GM15510 (cell line): ENCODE data around the gene MTIF2.

Experiments
- POLR2A ChIP-seq: IDR thresholded peaks from 3 replicates; pipeline ENCODE4 v1.6.1; 2011; ENCODE audit warnings: borderline replicate concordance; ENCODE audit not compliant: insufficient read length; ENCODE audit errors: extremely low read depth

The MTIF2 gene

GRCh38 chr2:55236992-55237543, 32.0 kb downstream of the MTIF2 start:
- peak; percentile 14 for TF ChIP-seq POLR2A

- no peak for TF ChIP-seq POLR2A
These were observed 33.1 kb downstream of the MTIF2 start for GRCh38 chr2:55235724-55236538.

GRCh38 chr2:55233658-55233940, 35.4 kb downstream of the MTIF2 start:
- TF ChIP-seq POLR2A = no peak

GRCh38 chr2:55232863-55233657, 36.0 kb downstream of the MTIF2 start:
- TF ChIP-seq POLR2A = no peak

GRCh38 chr2:55232084-55232862, 36.8 kb downstream of the MTIF2 start, which contains the start of the genes CLHC1 and RPS27A:
Gene CLHC1 (minus strand): TSS chr2:55232293. CDS start chr2:55222411, 9,882 bp downstream.
Gene RPS27A (plus strand): TSS chr2:55232688. CDS start chr2:55232825, 137 bp downstream.
- peak; percentile 88 for TF ChIP-seq POLR2A

GRCh38 chr2:55231546-55232083, 37.4 kb downstream of the MTIF2 start:
- TF ChIP-seq POLR2A = no peak

GRCh38 chr2:55230551-55230950, 38.5 kb downstream of the MTIF2 start:
- TF ChIP-seq POLR2A = no peak

- no peak for TF ChIP-seq POLR2A
These were observed 39.8 kb downstream of the MTIF2 start for GRCh38 chr2:55229221-55229620.

GRCh38 chr2:55228226-55228563, 40.8 kb downstream of the MTIF2 start:
- TF ChIP-seq POLR2A = no peak

- TF ChIP-seq POLR2A = no peak
These were observed 43.5 kb downstream of the MTIF2 start for GRCh38 chr2:55225481-55226020.

GRCh38 chr2:55224761-55225261, 44.2 kb downstream of the MTIF2 start:
- TF ChIP-seq POLR2A = no peak

GRCh38 chr2:55223958-55224760, 44.9 kb downstream of the MTIF2 start:
- TF ChIP-seq POLR2A = no peak

- no peak for TF ChIP-seq POLR2A
These were observed 55.2 kb downstream of the MTIF2 start for GRCh38 chr2:55213822-55214221.
